Epithelial cell of esophagus (primary cell): Measurements from ENCODE around the gene HDAC4.

Experiments used
- DNase-seq: peaks from one replicate; pipeline ENCODE4 v3.0.0; 2010; ENCODE audit warnings: low read depth
- H3K4me3 ChIP-seq: 2 replicates; pipeline ENCODE4 v1.5.1; 2011; ENCODE audit warnings: mild to moderate bottlenecking, low read length, control low read depth
- CTCF ChIP-seq: IDR thresholded peaks from 2 replicates; pipeline ENCODE4 v1.5.1; 2011; ENCODE audit warnings: low read depth, mild to moderate bottlenecking, low read length, control low read depth, inconsistent platforms; ENCODE audit not compliant: insufficient read depth; ENCODE audit errors: missing control alignments

Gene HDAC4

GRCh38 chr2:239107936-239108335, 292.9 kb downstream of the HDAC4 start:
- TF ChIP-seq CTCF: no peak
- H3K4me3 ChIP-seq: no peak overlapping the region
- no peak for DNase-seq

GRCh38 chr2:239106966-239107365, 293.9 kb downstream of the HDAC4 start:
- TF ChIP-seq CTCF: no peak
- no peak for DNase-seq
- H3K4me3 ChIP-seq: no peak overlapping the region

GRCh38 chr2:239106314-239106908, 294.4 kb downstream of the HDAC4 start:
- TF ChIP-seq CTCF: peak; percentile 69
- no peak overlapping the region for H3K4me3 ChIP-seq
- peak; percentile 57 for DNase-seq

DNA sequence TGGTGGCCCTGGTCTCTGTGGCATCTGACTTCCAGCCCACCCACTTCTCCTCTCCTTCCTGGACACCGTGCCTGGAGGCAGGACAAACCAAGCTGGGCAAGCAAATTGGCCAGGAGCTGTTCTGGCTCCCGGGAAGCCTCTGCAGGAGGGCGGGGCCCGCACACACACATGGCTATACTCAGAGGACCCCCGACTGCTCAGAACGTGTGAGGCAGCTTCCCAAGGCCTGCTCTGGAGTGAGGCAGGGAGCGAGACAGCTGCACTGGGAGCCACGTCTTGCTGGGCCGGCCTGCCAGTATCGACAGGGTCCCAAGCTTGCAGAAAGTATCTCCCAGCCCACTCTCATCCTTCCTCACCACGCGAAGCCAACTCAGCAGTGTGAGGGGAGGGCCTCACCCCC, 295.6 kb downstream of the HDAC4 start:
- TF ChIP-seq CTCF: no peak
- no peak overlapping the region for H3K4me3 ChIP-seq
- DNase-seq: no peak

- TF ChIP-seq CTCF: no peak
- no peak for DNase-seq
- no peak overlapping the region for H3K4me3 ChIP-seq
Measured at GRCh38 chr2:239104800-239105199, 296.0 kb downstream of the HDAC4 start.

- no peak for DNase-seq
- no peak for TF ChIP-seq CTCF
Measured at GRCh38 chr2:239103125-239104098, 297.4 kb downstream of the HDAC4 start.

GRCh38 chr2:239102266-239102665, 298.6 kb downstream of the HDAC4 start:
- no peak for DNase-seq
- no peak overlapping the region for H3K4me3 ChIP-seq
- no peak for TF ChIP-seq CTCF

More at GRCh38 chr2:239103125-239104098, 297.4 kb downstream of the HDAC4 start:
- no peak overlapping the region for H3K4me3 ChIP-seq
